HCT116 (cell line): ENCODE data around the gene ENDOD1. TPM values are rescaled to one million over a fixed set of nuclear protein-coding genes. Genes with fewer than 3 reads are reported as not detected.

Experiments
- ATAC-seq: fragments of 200-7000 bp; cut with Tn5 transposase; 2 replicates; pipeline ENCODE4 v1.9.1; 2020; ENCODE audit warnings: mild to moderate bottlenecking, moderate library complexity
- BruUV-seq: library from RNA; stranded (reverse); fragments of 400-500 nt; replicated peaks from 2 replicates; lab custom pipeline; 2021; lab: Mats Ljungman, UMichigan
- CTCF ChIA-PET: fragments of 300-600 bp; sonication (Branson Sonifier 250); formaldehyde crosslinking; loops from one replicate; lab custom pipeline; 2021; ENCODE audit warnings: antibody characterized with exemption; lab: Charles Lee
- POLR2A ChIA-PET: fragments of 300-600, 350-600 bp; sonication (Branson Sonifier 250); formaldehyde crosslinking; loops from one replicate; lab custom pipeline; 2021; ENCODE audit warnings: antibody characterized with exemption; lab: Charles Lee
- RAD21 ChIA-PET, 2 experiments: fragments of 300-600 bp; sonication (Branson Sonifier 250); formaldehyde crosslinking; loops; one replicate each; lab custom pipeline; 2023; ENCODE audit warnings: low total read pairs in 2 of 2; ENCODE audit not compliant: uncharacterized antibody in 2 of 2, unreplicated experiment in 2 of 2, low non-redundant PET in 1 of 2; lab: Charles Lee
- DNase-seq: peaks from one replicate; pipeline ENCODE4 v3.0.0-alpha.2; 2010; ENCODE audit warnings: low read depth, low spot score
- H2AFZ ChIP-seq: fragments of 200-600 bp; shearing (Covaris generic), sonication (generic); 2 replicates; pipeline ENCODE4 v1.6.1; 2017; ENCODE audit warnings: low read depth, mixed run types, mixed read lengths, antibody characterized with exemption, low read length; ENCODE audit not compliant: poor library complexity, severe bottlenecking
- H3K27ac ChIP-seq: 2 replicates; pipeline ENCODE4 v1.5.1; 2012; ENCODE audit warnings: low read depth, low read length
- H3K27me3 ChIP-seq: fragments of 200-600 bp; sonication (generic); 2 replicates; pipeline ENCODE4 v1.6.1; 2016; ENCODE audit warnings: mixed run types, low read length, mixed read lengths; ENCODE audit not compliant: insufficient read depth
- H3K36me3 ChIP-seq, 2 experiments: fragments of 200-500 bp in 1 of 2; fragments of 200-600 bp in 1 of 2; sonication (Bioruptor generic) in 1 of 2; sonication (generic) in 1 of 2; 2 replicates each; pipeline versions ENCODE4 v1.5.1 to v1.6.1; 2014 to 2016; ENCODE audit warnings: low read length in 2 of 2, inconsistent platforms in 1 of 2, mixed read lengths in 1 of 2, mixed run types in 1 of 2; ENCODE audit not compliant: insufficient read depth in 2 of 2, control insufficient read depth in 1 of 2
- H3K4me1 ChIP-seq, 2 experiments: fragments of 200-600 bp in 1 of 2; sonication (generic) in 1 of 2; 2 replicates each; pipeline versions ENCODE4 v1.5.1 to v1.6.1; 2012 to 2017; ENCODE audit warnings: low read length in 2 of 2, inconsistent platforms in 1 of 2, mild to moderate bottlenecking in 1 of 2, mixed read lengths in 1 of 2, mixed run types in 1 of 2, moderate library complexity in 1 of 2; ENCODE audit not compliant: insufficient read depth in 2 of 2, control insufficient read depth in 1 of 2
- H3K4me2 ChIP-seq: fragments of 200-600 bp; sonication (generic); 2 replicates; pipeline ENCODE4 v1.6.1; 2017; ENCODE audit warnings: mixed run types, low read length, mixed read lengths
- H3K4me3 ChIP-seq, 2 experiments: fragments of 200-600 bp in 1 of 2; sonication (generic) in 1 of 2; replicated peaks in 1 of 2; 2 replicates each; pipeline ENCODE4 v1.5.1; 2011 to 2016; ENCODE audit warnings: low read length in 2 of 2, control low read depth in 1 of 2, low read depth in 1 of 2, mild to moderate bottlenecking in 1 of 2, mixed read lengths in 1 of 2, mixed run types in 1 of 2
- H3K79me2 ChIP-seq: fragments of 200-600 bp; sonication (generic); 2 replicates; pipeline ENCODE4 v1.6.1; 2017; ENCODE audit warnings: mild to moderate bottlenecking, mixed run types, low read length, moderate library complexity, mixed read lengths; ENCODE audit not compliant: insufficient read depth
- H3K9ac ChIP-seq: fragments of 200-600 bp; sonication (generic); 2 replicates; pipeline ENCODE4 v1.6.1; 2016; ENCODE audit warnings: low read length, mixed read lengths
- H3K9me2 ChIP-seq: fragments of 200-600 bp; sonication (generic), shearing (Covaris generic); 2 replicates; pipeline ENCODE4 v1.6.1; 2017; ENCODE audit warnings: mixed run types, mild to moderate bottlenecking, moderate library complexity; ENCODE audit not compliant: insufficient read depth
- H3K9me3 ChIP-seq, 2 experiments: fragments of 200-500 bp in 1 of 2; fragments of 200-600 bp in 1 of 2; sonication (Bioruptor generic) in 1 of 2; sonication (generic) in 1 of 2; 2 replicates each; pipeline ENCODE4 v1.6.1; 2014 to 2017; ENCODE audit warnings: low read length in 2 of 2, mixed read lengths in 2 of 2, inconsistent platforms in 1 of 2, low read depth in 1 of 2, mild to moderate bottlenecking in 1 of 2, mixed run types in 1 of 2, moderate library complexity in 1 of 2; ENCODE audit not compliant: control insufficient read depth in 1 of 2, insufficient read depth in 1 of 2
- H4K20me1 ChIP-seq: fragments of 200-600 bp; sonication (generic), shearing (Covaris generic); 2 replicates; pipeline ENCODE4 v1.6.1; 2017; ENCODE audit warnings: mixed run types, mild to moderate bottlenecking, moderate library complexity; ENCODE audit not compliant: insufficient read depth
- CBX3 ChIP-seq: IDR thresholded peaks from 2 replicates; pipeline ENCODE4 v1.6.1; 2012; ENCODE audit warnings: low read depth
- CEBPB ChIP-seq: IDR thresholded peaks from 2 replicates; pipeline ENCODE4 v1.6.1; 2012; ENCODE audit warnings: low read depth
- EGR1 ChIP-seq: IDR thresholded peaks from 2 replicates; pipeline ENCODE4 v1.6.1; 2012; ENCODE audit warnings: low read depth
- ELF1 ChIP-seq: IDR thresholded peaks from 2 replicates; pipeline ENCODE4 v1.6.1; 2012; ENCODE audit warnings: low read depth, borderline replicate concordance
- EZH2 ChIP-seq: fragments of 200-600 bp; sonication (generic); IDR thresholded peaks from 2 replicates; pipeline ENCODE4 v1.6.1; 2017; ENCODE audit warnings: antibody characterized with exemption, mixed run types
- EZH2phosphoT487 ChIP-seq: fragments of 200-600 bp; IDR thresholded peaks from 2 replicates; pipeline ENCODE4 v1.6.1; 2018; ENCODE audit warnings: antibody characterized with exemption, borderline replicate concordance
- JUND ChIP-seq: IDR thresholded peaks from 2 replicates; pipeline ENCODE4 v1.6.1; 2012
- POLR2A ChIP-seq: IDR thresholded peaks from 2 replicates; pipeline ENCODE4 v1.7.0; 2011; ENCODE audit warnings: borderline replicate concordance; ENCODE audit not compliant: insufficient read depth, insufficient read length; ENCODE audit errors: extremely low read depth
- POLR2AphosphoS5 ChIP-seq: IDR thresholded peaks from 2 replicates; pipeline ENCODE4 v1.6.1; 2011; ENCODE audit warnings: mild to moderate bottlenecking, low read depth, low read length, moderate library complexity
- RAD21 ChIP-seq: IDR thresholded peaks from 2 replicates; pipeline ENCODE4 v1.6.1; 2012; ENCODE audit warnings: low read depth, mild to moderate bottlenecking
- SIN3A ChIP-seq: IDR thresholded peaks from 2 replicates; pipeline ENCODE4 v1.6.1; 2012; ENCODE audit warnings: low read depth
- SRF ChIP-seq: IDR thresholded peaks from 2 replicates; pipeline ENCODE4 v1.6.1; 2012; ENCODE audit warnings: low read depth
- TCF7L2 ChIP-seq: IDR thresholded peaks from 2 replicates; pipeline ENCODE4 v1.7.0; 2011; ENCODE audit warnings: borderline replicate concordance, inconsistent platforms; ENCODE audit not compliant: insufficient read depth, insufficient read length; ENCODE audit errors: extremely low read depth
- YY1 ChIP-seq: IDR thresholded peaks from 2 replicates; pipeline ENCODE4 v1.6.1; 2011; ENCODE audit warnings: low read length, low read depth, moderate library complexity, mild to moderate bottlenecking; ENCODE audit not compliant: insufficient replicate concordance; ENCODE audit errors: extremely low read depth
- ZNF274 ChIP-seq: fragments of 200-500 bp; sonication (Bioruptor generic); IDR thresholded peaks from 2 replicates; pipeline ENCODE4 v1.6.1; 2014; ENCODE audit warnings: mild to moderate bottlenecking, low read depth, low read length, inconsistent platforms
- intact Hi-C: fragments of 100-400 bp; cut with micrococcal nuclease; formaldehyde crosslinking; loops from 2 replicates; pipeline ENCODE4 v1.10.0; 2022
- total RNA-seq: library from RNA; stranded (reverse); gene quantifications from one replicate; pipeline ENCODE4 v1.2.1, GENCODE V29; 2021; ENCODE audit not compliant: unreplicated experiment
- TF ChIP-seq, protein P1 (sequence below): IDR thresholded peaks from 2 replicates; pipeline ENCODE4 v1.6.1; 2011; ENCODE audit warnings: mild to moderate bottlenecking, low read length, moderate library complexity; ENCODE audit not compliant: insufficient replicate concordance; ENCODE audit errors: extremely low read depth
- TF ChIP-seq, protein P2 (sequence below): IDR thresholded peaks from 2 replicates; pipeline ENCODE4 v1.6.1; 2012

ENDOD1 gene
- total RNA-seq, 1 experiment from 2014 or later: 33.6 TPM

GRCh38 chr11:95091663-95092180 is 2.1 kb downstream of the ENDOD1 start:
- no peak for TF ChIP-seq POLR2A
- TF ChIP-seq EZH2phosphoT487: no peak
- no peak for TF ChIP-seq POLR2AphosphoS5
- TF ChIP-seq ZNF274: no peak
- no peak for TF ChIP-seq CEBPB
- TF ChIP-seq, protein P1, sequence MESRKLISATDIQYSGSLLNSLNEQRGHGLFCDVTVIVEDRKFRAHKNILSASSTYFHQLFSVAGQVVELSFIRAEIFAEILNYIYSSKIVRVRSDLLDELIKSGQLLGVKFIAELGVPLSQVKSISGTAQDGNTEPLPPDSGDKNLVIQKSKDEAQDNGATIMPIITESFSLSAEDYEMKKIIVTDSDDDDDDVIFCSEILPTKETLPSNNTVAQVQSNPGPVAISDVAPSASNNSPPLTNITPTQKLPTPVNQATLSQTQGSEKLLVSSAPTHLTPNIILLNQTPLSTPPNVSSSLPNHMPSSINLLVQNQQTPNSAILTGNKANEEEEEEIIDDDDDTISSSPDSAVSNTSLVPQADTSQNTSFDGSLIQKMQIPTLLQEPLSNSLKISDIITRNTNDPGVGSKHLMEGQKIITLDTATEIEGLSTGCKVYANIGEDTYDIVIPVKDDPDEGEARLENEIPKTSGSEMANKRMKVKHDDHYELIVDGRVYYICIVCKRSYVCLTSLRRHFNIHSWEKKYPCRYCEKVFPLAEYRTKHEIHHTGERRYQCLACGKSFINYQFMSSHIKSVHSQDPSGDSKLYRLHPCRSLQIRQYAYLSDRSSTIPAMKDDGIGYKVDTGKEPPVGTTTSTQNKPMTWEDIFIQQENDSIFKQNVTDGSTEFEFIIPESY: no peak
- no peak for TF ChIP-seq SIN3A
- no peak for TF ChIP-seq TCF7L2
- no peak for TF ChIP-seq RAD21
- no peak for TF ChIP-seq EGR1
- no peak for TF ChIP-seq YY1
- TF ChIP-seq, protein P2, sequence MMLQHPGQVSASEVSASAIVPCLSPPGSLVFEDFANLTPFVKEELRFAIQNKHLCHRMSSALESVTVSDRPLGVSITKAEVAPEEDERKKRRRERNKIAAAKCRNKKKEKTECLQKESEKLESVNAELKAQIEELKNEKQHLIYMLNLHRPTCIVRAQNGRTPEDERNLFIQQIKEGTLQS: no peak
- no peak for TF ChIP-seq EZH2
- no peak for TF ChIP-seq ELF1
- TF ChIP-seq SRF: no peak
- no peak for TF ChIP-seq JUND
- no peak for TF ChIP-seq CBX3
- ChIA-PET POLR2A (interaction anchor here (4.9 kb wide), 1 partner anchor 24 kb away, joined by 28 read pairs; the partner anchor contains the start of gene SRSF8), CTCF (interaction anchor here (4.3 kb wide), 1 partner anchor 24 kb away, joined by 23 read pairs; the partner anchor contains the start of gene SRSF8), RAD21 (interaction anchor here in 1 of 2 experiments (1.4 kb wide), 1 partner anchor 17 kb away, joined by 4 read pairs; no protein-coding TSS in a partner anchor)
- H2AFZ ChIP-seq: no peak overlapping the region
- DNase-seq (no peak), ATAC-seq (no peak)
- no peak overlapping the region for H3K9ac ChIP-seq
- no peaks in the 10 kb centered on the region for H3K27me3 ChIP-seq
- H3K4me2 ChIP-seq: peak overlapping the region; percentile 91
- H3K27ac ChIP-seq: peak overlapping the region; percentile 57; the same call in 1 of the 2 replicates
- intact Hi-C loops: loop anchor here (2.0 kb wide), 1 partner anchor 23 kb away; no protein-coding TSS in a partner anchor
- H4K20me1 ChIP-seq: no peaks in the 10 kb centered on the region
- BruUV-seq: TSS peak; percentile 42
- H3K79me2 ChIP-seq: peaks cover 36% of the 10 kb centered on the region; the same call in 1 of the 2 replicates
- no peaks in the 10 kb centered on the region for H3K36me3 ChIP-seq
- H3K4me1 ChIP-seq: peaks cover 50 to 68% of the 10 kb centered on the region in 2 experiments
- no peaks in the 10 kb centered on the region for H3K9me2 ChIP-seq
- H3K4me3 ChIP-seq: no peak overlapping the region
- H3K9me3 ChIP-seq: no peaks in the 10 kb centered on the region
